Prostate gland (tissue), 2 donors: ENCODE results near the gene IL6R.

Experiments used
- CTCF ChIP-seq, 4 experiments: fragments of 200-600 bp in 2 of 4; fragments of 450-650 bp in 2 of 4; sonication (generic) in 2 of 4; IDR thresholded peaks; 1 replicate in 3 of 4; 2 replicates in 1 of 4; pipeline ENCODE4 v1.5.1; 2016 to 2019; ENCODE audit warnings: antibody characterized with exemption in 4 of 4, mild to moderate bottlenecking in 2 of 4, moderate library complexity in 2 of 4
- POLR2A ChIP-seq: fragments of 450-650 bp; IDR thresholded peaks from one replicate; pipeline ENCODE4 v1.6.1; 2016; ENCODE audit warnings: antibody characterized with exemption, mild to moderate bottlenecking

DNA sequence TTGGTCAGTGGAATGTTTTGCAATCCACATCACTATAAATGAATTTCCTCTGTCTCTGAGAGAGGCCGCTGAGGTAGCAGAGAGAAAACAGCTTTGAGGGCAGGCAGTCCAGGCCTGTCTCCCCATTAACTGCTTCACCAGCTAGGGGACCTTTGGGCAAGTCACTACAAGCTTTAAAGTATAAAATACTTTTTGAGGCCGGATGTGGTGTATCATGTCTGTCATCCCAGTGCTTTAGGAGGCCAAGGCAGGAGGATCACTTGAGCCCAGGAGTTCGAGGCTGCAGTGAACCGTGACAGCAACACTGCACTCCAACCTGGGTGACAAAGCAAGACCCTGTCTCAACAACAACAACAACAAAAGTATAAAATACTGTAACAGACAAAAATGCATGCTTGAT is 6.4 kb downstream of the IL6R start:
- no peak for TF ChIP-seq POLR2A
- TF ChIP-seq CTCF (IDR thresholded peaks at IDR 0.05): no peak
